GM19438 (cell line): ENCODE measurements around the gene TBC1D10A.

Source experiments
- ATAC-seq: cut with Tn5 transposase; IDR thresholded peaks from one replicate; pipeline ENCODE4 v1.9.1; 2021; ENCODE audit warnings: low read depth; ENCODE audit not compliant: unreplicated experiment

TBC1D10A gene

GRCh38 chr22:30249049-30250038 is 77.4 kb downstream of the TBC1D10A start:
- ATAC-seq: no peak

GRCh38 chr22:30248484-30248883 is 78.3 kb downstream of the TBC1D10A start:
- ATAC-seq: no peak

- ATAC-seq: no peak
Measured at GRCh38 chr22:30247974-30248373, 78.8 kb downstream of the TBC1D10A start.

GRCh38 chr22:30247561-30247960 is 79.2 kb downstream of the TBC1D10A start:
- ATAC-seq: no peak

GRCh38 chr22:30246814-30247376 is 79.8 kb downstream of the TBC1D10A start:
- ATAC-seq: no peak

- no peak for ATAC-seq
Measured at GRCh38 chr22:30245985-30246813, 80.5 kb downstream of the TBC1D10A start, which contains the start of gene LIF. Gene LIF, minus strand, starts transcription at chr22:30246759. Its CDS starts 64 bp downstream, at chr22:30246695.

- no peak for ATAC-seq
Measured at GRCh38 chr22:30245181-30245984, 81.4 kb downstream of the TBC1D10A start.

GRCh38 chr22:30244641-30245040 is 82.1 kb downstream of the TBC1D10A start:
- no peak for ATAC-seq

- ATAC-seq: no peak
Measured at GRCh38 chr22:30244066-30244465, 82.7 kb downstream of the TBC1D10A start.

- ATAC-seq: no peak
Measured at GRCh38 chr22:30243661-30244060, 83.1 kb downstream of the TBC1D10A start.
